ENCODE data around the gene SMAD3.

SMAD3 gene

GRCh38 chr15:67154249-67154648 is 88.8 kb downstream of the SMAD3 start:
- Histone ChIP-seq H3K36me3 (ENCODE audit: control insufficient read depth, insufficient read depth, low read length) (no peaks in the 10 kb centered on the region), H3K27ac (ENCODE audit: low read depth, low read length) (no peak overlapping the region), H3K4me3 (ENCODE audit: low read depth, low read length) (no peak overlapping the region), H3K9me3 (ENCODE audit: control insufficient read depth, insufficient read depth, low read length) (no peaks in the 10 kb centered on the region), H3K27me3 (ENCODE audit: control insufficient read depth, insufficient read depth, low read length) (no peaks in the 10 kb centered on the region), H3K9ac (ENCODE audit: low read depth, low read length) (no peak overlapping the region), H3K4me1 (ENCODE audit: control insufficient read depth, insufficient read depth, low read length) (peaks cover 25% of the 10 kb centered on the region)

GRCh38 chr15:67156426-67156825 is 91.0 kb downstream of the SMAD3 start:
- H3K27me3 ChIP-seq (ENCODE audit: control insufficient read depth, insufficient read depth, low read length), result no peaks in the 10 kb centered on the region
- H3K4me3 ChIP-seq (ENCODE audit: low read depth, low read length), result no peak overlapping the region
- H3K9ac ChIP-seq (ENCODE audit: low read depth, low read length), result no peak overlapping the region
- no peak overlapping the region for H3K27ac ChIP-seq (ENCODE audit: low read depth, low read length)
- H3K4me1 ChIP-seq (ENCODE audit: control insufficient read depth, insufficient read depth, low read length), result peaks cover 12% of the 10 kb centered on the region
- H3K9me3 ChIP-seq (ENCODE audit: control insufficient read depth, insufficient read depth, low read length), result no peaks in the 10 kb centered on the region
- H3K36me3 ChIP-seq (ENCODE audit: control insufficient read depth, insufficient read depth, low read length), result no peaks in the 10 kb centered on the region

GRCh38 chr15:67156834-67157233 is 91.4 kb downstream of the SMAD3 start:
- Histone ChIP-seq H3K27ac (ENCODE audit: low read depth, low read length) (no peak overlapping the region), H3K27me3 (ENCODE audit: control insufficient read depth, insufficient read depth, low read length) (no peaks in the 10 kb centered on the region), H3K9ac (ENCODE audit: low read depth, low read length) (no peak overlapping the region), H3K4me1 (ENCODE audit: control insufficient read depth, insufficient read depth, low read length) (peaks cover 12% of the 10 kb centered on the region), H3K4me3 (ENCODE audit: low read depth, low read length) (no peak overlapping the region), H3K36me3 (ENCODE audit: control insufficient read depth, insufficient read depth, low read length) (no peaks in the 10 kb centered on the region), H3K9me3 (ENCODE audit: control insufficient read depth, insufficient read depth, low read length) (no peaks in the 10 kb centered on the region)

- Histone ChIP-seq H3K4me1 (ENCODE audit: control insufficient read depth, insufficient read depth, low read length) (peaks cover 6% of the 10 kb centered on the region), H3K27ac (ENCODE audit: low read depth, low read length) (no peak overlapping the region), H3K4me3 (ENCODE audit: low read depth, low read length) (no peak overlapping the region), H3K9me3 (ENCODE audit: control insufficient read depth, insufficient read depth, low read length) (no peaks in the 10 kb centered on the region), H3K27me3 (ENCODE audit: control insufficient read depth, insufficient read depth, low read length) (no peaks in the 10 kb centered on the region), H3K9ac (ENCODE audit: low read depth, low read length) (no peak overlapping the region), H3K36me3 (ENCODE audit: control insufficient read depth, insufficient read depth, low read length) (no peaks in the 10 kb centered on the region)
Measured at GRCh38 chr15:67157521-67158252, 92.3 kb downstream of the SMAD3 start.

- Histone ChIP-seq H3K9me3 (ENCODE audit: control insufficient read depth, insufficient read depth, low read length) (no peaks in the 10 kb centered on the region), H3K9ac (ENCODE audit: low read depth, low read length) (no peak overlapping the region), H3K4me3 (ENCODE audit: low read depth, low read length) (no peak overlapping the region), H3K4me1 (ENCODE audit: control insufficient read depth, insufficient read depth, low read length) (no peaks in the 10 kb centered on the region), H3K27me3 (ENCODE audit: control insufficient read depth, insufficient read depth, low read length) (no peaks in the 10 kb centered on the region), H3K27ac (ENCODE audit: low read depth, low read length) (no peak overlapping the region), H3K36me3 (ENCODE audit: control insufficient read depth, insufficient read depth, low read length) (no peaks in the 10 kb centered on the region)
Measured at GRCh38 chr15:67158367-67158766, 93.0 kb downstream of the SMAD3 start.

GRCh38 chr15:67161412-67161811 is 96.0 kb downstream of the SMAD3 start:
- H3K9me3 ChIP-seq (ENCODE audit: control insufficient read depth, insufficient read depth, low read length), result no peaks in the 10 kb centered on the region
- H3K27ac ChIP-seq (ENCODE audit: low read depth, low read length), result no peak overlapping the region
- peaks cover 21% of the 10 kb centered on the region for H3K4me1 ChIP-seq (ENCODE audit: control insufficient read depth, insufficient read depth, low read length)
- H3K27me3 ChIP-seq (ENCODE audit: control insufficient read depth, insufficient read depth, low read length), result no peaks in the 10 kb centered on the region
- H3K4me3 ChIP-seq (ENCODE audit: low read depth, low read length), result no peak overlapping the region
- no peak overlapping the region for H3K9ac ChIP-seq (ENCODE audit: low read depth, low read length)
- H3K36me3 ChIP-seq (ENCODE audit: control insufficient read depth, insufficient read depth, low read length), result no peaks in the 10 kb centered on the region

GRCh38 chr15:67161881-67162280 is 96.5 kb downstream of the SMAD3 start:
- Histone ChIP-seq H3K9me3 (ENCODE audit: control insufficient read depth, insufficient read depth, low read length) (no peaks in the 10 kb centered on the region), H3K36me3 (ENCODE audit: control insufficient read depth, insufficient read depth, low read length) (peaks cover 4% of the 10 kb centered on the region; the same call in 1 of the 2 replicates), H3K27me3 (ENCODE audit: control insufficient read depth, insufficient read depth, low read length) (no peaks in the 10 kb centered on the region), H3K4me3 (ENCODE audit: low read depth, low read length) (no peak overlapping the region), H3K27ac (ENCODE audit: low read depth, low read length) (no peak overlapping the region), H3K9ac (ENCODE audit: low read depth, low read length) (no peak overlapping the region), H3K4me1 (ENCODE audit: control insufficient read depth, insufficient read depth, low read length) (peaks cover 26% of the 10 kb centered on the region)

GRCh38 chr15:67163180-67163579 is 97.8 kb downstream of the SMAD3 start:
- Histone ChIP-seq H3K27me3 (ENCODE audit: control insufficient read depth, insufficient read depth, low read length) (no peaks in the 10 kb centered on the region), H3K4me3 (ENCODE audit: low read depth, low read length) (no peak overlapping the region), H3K27ac (ENCODE audit: low read depth, low read length) (no peak overlapping the region), H3K9ac (ENCODE audit: low read depth, low read length) (no peak overlapping the region), H3K36me3 (ENCODE audit: control insufficient read depth, insufficient read depth, low read length) (peaks cover 11% of the 10 kb centered on the region; the same call in 1 of the 2 replicates), H3K9me3 (ENCODE audit: control insufficient read depth, insufficient read depth, low read length) (no peaks in the 10 kb centered on the region), H3K4me1 (ENCODE audit: control insufficient read depth, insufficient read depth, low read length) (peaks cover 28% of the 10 kb centered on the region)

- H3K27ac ChIP-seq (ENCODE audit: low read depth, low read length), result peak overlapping the region; percentile 97
Measured at GRCh38 chr15:67164401-67164791, 99.0 kb downstream of the SMAD3 start.

GRCh38 chr15:67164811-67165253 is 99.4 kb downstream of the SMAD3 start:
- Histone ChIP-seq H3K4me3 (ENCODE audit: low read depth, low read length) (no peak overlapping the region), H3K27ac (ENCODE audit: low read depth, low read length) (peak overlapping the region; percentile 97), H3K27me3 (ENCODE audit: control insufficient read depth, insufficient read depth, low read length) (no peaks in the 10 kb centered on the region), H3K4me1 (ENCODE audit: control insufficient read depth, insufficient read depth, low read length) (peaks cover 28% of the 10 kb centered on the region), H3K36me3 (ENCODE audit: control insufficient read depth, insufficient read depth, low read length) (peaks cover 17% of the 10 kb centered on the region; the same call in 1 of the 2 replicates), H3K9ac (ENCODE audit: low read depth, low read length) (no peak overlapping the region), H3K9me3 (ENCODE audit: control insufficient read depth, insufficient read depth, low read length) (no peaks in the 10 kb centered on the region)

More at GRCh38 chr15:67164401-67164791, 99.0 kb downstream of the SMAD3 start:
- H3K27me3 ChIP-seq (ENCODE audit: control insufficient read depth, insufficient read depth, low read length), result no peaks in the 10 kb centered on the region
- H3K36me3 ChIP-seq (ENCODE audit: control insufficient read depth, insufficient read depth, low read length), result peaks cover 17% of the 10 kb centered on the region; the same call in 1 of the 2 replicates
- H3K9me3 ChIP-seq (ENCODE audit: control insufficient read depth, insufficient read depth, low read length), result no peaks in the 10 kb centered on the region
- H3K4me1 ChIP-seq (ENCODE audit: control insufficient read depth, insufficient read depth, low read length), result peaks cover 28% of the 10 kb centered on the region
- no peak overlapping the region for H3K4me3 ChIP-seq (ENCODE audit: low read depth, low read length)
- no peak overlapping the region for H3K9ac ChIP-seq (ENCODE audit: low read depth, low read length)

All from HUES48 (cell line).